SK-N-SH (cell line): ENCODE results near the gene CCDC88C. TPM values are rescaled to one million over a fixed set of nuclear protein-coding genes. Genes with fewer than 3 reads are reported as not detected.

Source experiments
- CTCF ChIA-PET: fragments of 300-600, 350-600 bp; formaldehyde crosslinking; extraction: SDS; loops from one replicate; lab custom pipeline; 2021; lab: Yijun Ruan, JAX
- POLR2A ChIA-PET: fragments of 350-600 bp; sonication (Branson Sonifier 250); formaldehyde crosslinking; extraction: SDS; loops from one replicate; lab custom pipeline; 2020; ENCODE audit warnings: antibody characterized with exemption, inconsistent platforms; lab: Yijun Ruan, JAX
- DNase-seq: peaks from one replicate; pipeline ENCODE4 v3.0.0; 2012
- H2AFZ ChIP-seq: fragments of 200-600 bp; sonication (generic); 2 replicates; pipeline ENCODE4 v1.8.1; 2016; ENCODE audit warnings: antibody characterized with exemption, mild to moderate bottlenecking, low read depth
- H3F3A ChIP-seq: fragments of 200-600 bp; sonication (generic); replicated peaks from 2 replicates; pipeline ENCODE3; 2016; ENCODE audit warnings: antibody characterized with exemption, mild to moderate bottlenecking; ENCODE audit not compliant: insufficient read depth
- H3K27ac ChIP-seq, 2 experiments: fragments of 200-500 bp in 1 of 2; fragments of 200-600 bp in 1 of 2; sonication (Bioruptor generic) in 1 of 2; sonication (generic), shearing (Covaris generic) in 1 of 2; 2 replicates each; pipeline versions ENCODE4 v1.5.1 to v1.6.1; 2014 to 2016; ENCODE audit warnings: low read depth in 2 of 2, inconsistent platforms in 1 of 2, low read length in 1 of 2, mild to moderate bottlenecking in 1 of 2, mixed read lengths in 1 of 2
- H3K27me3 ChIP-seq: fragments of 200-600 bp; sonication (generic), shearing (Covaris generic); 2 replicates; pipeline ENCODE4 v1.6.1; 2016; ENCODE audit warnings: mixed run types; ENCODE audit not compliant: insufficient read depth
- H3K36me3 ChIP-seq, 2 experiments: fragments of 200-500 bp in 1 of 2; fragments of 200-600 bp in 1 of 2; sonication (Bioruptor generic) in 1 of 2; sonication (generic) in 1 of 2; replicated peaks in 1 of 2; 2 replicates each; pipeline versions ENCODE3 to v1.5.1; 2014 to 2016; ENCODE audit warnings: low read length in 1 of 2, mild to moderate bottlenecking in 1 of 2; ENCODE audit not compliant: insufficient read depth in 2 of 2, control insufficient read depth in 1 of 2
- H3K4me1 ChIP-seq, 2 experiments: fragments of 200-500 bp in 1 of 2; fragments of 200-600 bp in 1 of 2; sonication (Bioruptor generic) in 1 of 2; sonication (generic), shearing (Covaris generic) in 1 of 2; 2 replicates each; pipeline versions ENCODE4 v1.5.1 to v1.6.1; 2014 to 2016; ENCODE audit warnings: low read depth in 1 of 2, low read length in 1 of 2, mixed run types in 1 of 2; ENCODE audit not compliant: insufficient read depth in 2 of 2, control insufficient read depth in 1 of 2
- H3K4me2 ChIP-seq: fragments of 200-600 bp; sonication (generic), shearing (Covaris generic); 2 replicates; pipeline ENCODE4 v1.6.1; 2017; ENCODE audit warnings: mixed run types
- H3K4me3 ChIP-seq, 2 experiments: fragments of 200-500 bp in 1 of 2; fragments of 200-600 bp in 1 of 2; sonication (Bioruptor generic) in 1 of 2; sonication (generic), shearing (Covaris generic) in 1 of 2; 2 replicates each; pipeline versions ENCODE4 v1.5.1 to v1.8.1; 2014 to 2016; ENCODE audit warnings: low read depth in 2 of 2, inconsistent platforms in 1 of 2, low read length in 1 of 2, mild to moderate bottlenecking in 1 of 2, mixed read lengths in 1 of 2, moderate library complexity in 1 of 2
- H3K79me2 ChIP-seq: fragments of 200-600 bp; sonication (generic); 2 replicates; pipeline ENCODE4 v1.8.1; 2017; ENCODE audit warnings: mild to moderate bottlenecking; ENCODE audit not compliant: insufficient read depth
- H3K9ac ChIP-seq: fragments of 200-600 bp; sonication (generic); 2 replicates; pipeline ENCODE4 v1.6.1; 2017; ENCODE audit warnings: mixed run types
- H3K9me2 ChIP-seq: fragments of 200-600 bp; sonication (generic); 2 replicates; pipeline ENCODE4 v1.6.1; 2017; ENCODE audit warnings: mixed run types
- H3K9me3 ChIP-seq: fragments of 200-600 bp; sonication (generic); 2 replicates; pipeline ENCODE4 v1.6.1; 2017; ENCODE audit warnings: mixed run types, mild to moderate bottlenecking, moderate library complexity
- H4K20me1 ChIP-seq: fragments of 200-600 bp; sonication (generic); 2 replicates; pipeline ENCODE4 v1.6.1; 2017; ENCODE audit warnings: mild to moderate bottlenecking, mixed run types; ENCODE audit not compliant: insufficient read depth
- CHD2 ChIP-seq: fragments of 150-350 bp; IDR thresholded peaks from 2 replicates; pipeline ENCODE4 v1.6.1; 2018; ENCODE audit warnings: low read length; ENCODE audit not compliant: partially characterized antibody
- CTCF ChIP-seq: fragments of 200-600 bp; sonication (generic); IDR thresholded peaks from 2 replicates; pipeline ENCODE4 v1.6.1; 2017; ENCODE audit warnings: antibody characterized with exemption, mild to moderate bottlenecking, moderate library complexity
- FOSL2 ChIP-seq: IDR thresholded peaks from 2 replicates; pipeline ENCODE4 v1.4.0; 2012; ENCODE audit warnings: low read depth, mild to moderate bottlenecking, moderate library complexity, borderline replicate concordance
- FOXJ3 ChIP-seq: sonication (generic); formaldehyde crosslinking; IDR thresholded peaks from 2 replicates; pipeline ENCODE4 v1.5.1; 2020; ENCODE audit warnings: mild to moderate bottlenecking, missing genetic modification reagents
- PBX3 ChIP-seq: IDR thresholded peaks from 2 replicates; pipeline ENCODE4; 2012
- RXRA ChIP-seq: IDR thresholded peaks from 2 replicates; pipeline ENCODE4 v1.4.0; 2012; ENCODE audit warnings: low read depth, mild to moderate bottlenecking, borderline replicate concordance
- SMC3 ChIP-seq: IDR thresholded peaks from 2 replicates; pipeline ENCODE4 v1.6.1; 2012; ENCODE audit warnings: low read depth, low read length, improper control_type of control experiment
- TAF1 ChIP-seq: IDR thresholded peaks from 2 replicates; pipeline ENCODE4 v1.6.1; 2012; ENCODE audit warnings: low read depth, mild to moderate bottlenecking, low read length, moderate library complexity, borderline replicate concordance
- WGBS: methylation state at CpG from one replicate; pipeline ENCODE4 v1.1.6; 2017; ENCODE audit warnings: low lambda C conversion rate; 5-methylcytosine and 5-hydroxymethylcytosine counted together
- polyA plus RNA-seq, 3 experiments: library from polyadenylated mRNA; depleted of rRNA; stranded (reverse); fragments of >200 nt; gene quantifications; 2 replicates each; pipeline ENCODE4 v1.2.3, GENCODE V29; 2012
- TF ChIP-seq, protein P1 (sequence below): fragments of 150-350 bp; IDR thresholded peaks from 2 replicates; pipeline ENCODE4 v1.6.1; 2016; ENCODE audit warnings: mild to moderate bottlenecking, low read depth, low read length

The CCDC88C gene
- polyA plus RNA-seq, 1 of the 3 experiments (the other 2 are of a cell fraction), result 0.39 TPM

GRCh38 chr14:91305650-91306431 is 111.8 kb downstream of the CCDC88C start:
- H3K9me3 ChIP-seq, result no peaks in the 10 kb centered on the region
- no peaks in the 10 kb centered on the region for H3K79me2 ChIP-seq

DNA sequence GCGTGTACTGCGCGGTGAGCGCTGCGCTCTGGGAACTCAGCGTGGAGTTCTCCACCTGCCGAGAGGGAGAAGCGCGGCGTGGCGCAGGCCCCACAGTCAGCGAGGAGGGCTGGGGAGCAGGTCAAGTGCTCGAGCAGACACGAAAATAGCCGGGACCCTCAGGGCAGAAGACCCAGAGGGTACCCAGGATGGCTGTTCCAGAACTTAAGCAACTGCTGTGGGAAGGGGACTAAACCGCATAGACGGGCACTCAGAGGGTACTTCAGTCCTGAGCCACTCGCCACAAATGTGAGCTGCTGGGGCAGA is 113.7 kb downstream of the CCDC88C start:
- Histone ChIP-seq H3K36me3 (no peaks in the 10 kb centered on the region), H3F3A (no peaks in the 10 kb centered on the region), H3K4me1 (no peaks in the 10 kb centered on the region), H4K20me1 (no peaks in the 10 kb centered on the region), H3K4me3 (no peak overlapping the region), H3K9me3 (no peaks in the 10 kb centered on the region), H3K27ac (no peak overlapping the region), H3K79me2 (no peaks in the 10 kb centered on the region), H3K27me3 (no peaks in the 10 kb centered on the region), H3K4me2 (no peak overlapping the region), H2AFZ (no peak overlapping the region), H3K9ac (no peak overlapping the region), H3K9me2 (no peaks in the 10 kb centered on the region)
- WGBS, result 88% methylated on average over 17 of the region's 18 CpGs
- TF ChIP-seq SMC3, result no peak
- no peak for TF ChIP-seq RXRA
- no peak for TF ChIP-seq CTCF
- TF ChIP-seq FOSL2, result no peak
- TF ChIP-seq PBX3, result no peak
- TF ChIP-seq, protein P1, sequence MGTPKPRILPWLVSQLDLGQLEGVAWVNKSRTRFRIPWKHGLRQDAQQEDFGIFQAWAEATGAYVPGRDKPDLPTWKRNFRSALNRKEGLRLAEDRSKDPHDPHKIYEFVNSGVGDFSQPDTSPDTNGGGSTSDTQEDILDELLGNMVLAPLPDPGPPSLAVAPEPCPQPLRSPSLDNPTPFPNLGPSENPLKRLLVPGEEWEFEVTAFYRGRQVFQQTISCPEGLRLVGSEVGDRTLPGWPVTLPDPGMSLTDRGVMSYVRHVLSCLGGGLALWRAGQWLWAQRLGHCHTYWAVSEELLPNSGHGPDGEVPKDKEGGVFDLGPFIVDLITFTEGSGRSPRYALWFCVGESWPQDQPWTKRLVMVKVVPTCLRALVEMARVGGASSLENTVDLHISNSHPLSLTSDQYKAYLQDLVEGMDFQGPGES, result no peak
- no peak for TF ChIP-seq CHD2
- no peak for TF ChIP-seq FOXJ3
- CTCF ChIA-PET, result no interaction called here
- POLR2A ChIA-PET, result no interaction called here
- no peak for DNase-seq

More at GRCh38 chr14:91305650-91306431, 111.8 kb downstream of the CCDC88C start:
- Histone ChIP-seq H3K27ac (no peak overlapping the region), H3K36me3 (no peaks in the 10 kb centered on the region), H3K9me2 (no peaks in the 10 kb centered on the region), H2AFZ (no peak overlapping the region), H3K4me1 (no peaks in the 10 kb centered on the region), H3K4me3 (no peak overlapping the region), H4K20me1 (no peaks in the 10 kb centered on the region), H3K4me2 (no peak overlapping the region), H3F3A (no peaks in the 10 kb centered on the region), H3K27me3 (no peaks in the 10 kb centered on the region; the same call in 1 of the 2 replicates), H3K9ac (no peak overlapping the region)
- TF ChIP-seq TAF1, result no peak
- WGBS, result 78% methylated on average over 10 of the region's 10 CpGs
- CTCF ChIA-PET, result interaction anchor here (1.7 to 2.9 kb wide), 2 partner anchors 17 to 20 kb away, joined by 4 to 11 read pairs; no protein-coding TSS in a partner anchor
- DNase-seq, result no peak
- POLR2A ChIA-PET, result no interaction called here
